Measurements from ENCODE around the gene PLAAT4.

PLAAT4 gene

DNA sequence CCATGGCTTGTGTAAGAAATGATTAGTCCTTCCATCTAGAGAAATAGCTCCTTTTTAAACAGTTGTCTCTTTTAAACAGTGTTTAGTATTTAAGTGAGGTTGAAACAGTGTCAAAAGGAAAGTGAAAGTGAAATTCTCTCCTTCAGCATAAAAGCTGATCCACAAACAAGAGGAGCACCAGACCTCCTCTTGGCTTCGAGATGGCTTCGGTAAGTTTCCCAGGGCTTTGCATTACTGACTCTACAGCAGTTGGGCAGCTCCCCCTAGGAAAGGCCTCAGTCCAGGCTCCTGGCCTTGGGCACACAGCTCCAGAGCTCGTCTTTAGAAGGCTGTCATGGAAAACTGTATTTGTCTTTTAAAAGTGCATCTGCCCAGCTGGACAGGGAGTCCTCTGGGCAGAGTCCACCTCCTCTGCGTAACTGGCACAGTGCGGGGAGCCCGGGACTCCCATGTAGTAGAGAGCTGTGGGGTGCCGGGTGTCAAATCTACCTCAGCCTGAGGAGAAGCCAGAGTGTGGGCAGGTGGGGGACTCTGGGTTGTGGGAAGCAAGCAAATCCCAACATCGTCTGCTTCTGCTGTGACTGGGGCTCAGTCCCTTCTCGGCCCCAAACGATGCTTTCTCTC is at the start of gene PLAAT4:
Gene PLAAT4 (plus strand): TSS at position 140 of the 624 bp plus-strand sequence. CDS start 61 bp downstream, at position 201.
- DNase-seq (ENCODE audit: low spot score) = peak; percentile 28

DNA sequence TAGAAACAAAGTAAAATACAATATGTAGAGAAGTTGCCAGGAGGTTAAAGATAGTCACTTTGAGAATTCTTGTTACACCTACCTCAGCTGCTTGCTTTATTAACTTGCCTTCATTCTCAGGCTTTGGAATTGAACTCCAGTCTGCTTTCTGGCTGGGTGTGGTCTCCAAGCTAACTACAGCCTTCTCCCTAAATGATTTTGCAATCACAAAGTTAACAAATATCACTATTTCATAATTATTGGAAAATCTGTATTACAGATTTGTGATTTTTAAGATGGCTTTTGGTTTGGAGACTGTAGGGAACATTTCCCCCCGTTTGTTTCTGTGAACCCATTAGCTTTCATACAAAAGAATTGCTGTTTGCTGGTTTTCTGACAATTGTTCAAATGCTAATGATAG is 47.8 kb upstream of the PLAAT4 start:
- no peak for DNase-seq (ENCODE audit: low spot score)

DNA sequence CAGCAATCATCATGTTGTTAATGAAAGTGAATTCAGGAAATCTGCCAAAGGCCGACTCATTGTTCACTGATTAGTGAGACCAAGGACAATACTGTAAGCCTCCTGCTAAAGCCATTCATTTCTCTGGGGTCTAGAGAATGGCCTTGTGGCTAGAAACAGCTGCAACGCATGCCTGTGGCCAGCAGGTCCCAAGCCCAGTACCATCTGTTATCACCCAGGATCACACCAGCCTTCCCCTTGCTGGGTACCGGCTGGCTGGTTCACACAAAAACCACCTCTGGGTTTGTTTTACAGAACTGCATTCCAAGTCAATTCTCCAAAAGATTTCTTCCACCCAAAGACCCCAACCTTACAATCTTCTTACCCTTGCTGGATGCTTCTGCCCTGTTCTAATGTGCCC is 46.7 kb upstream of the PLAAT4 start:
- DNase-seq (ENCODE audit: low spot score) = no peak

DNA sequence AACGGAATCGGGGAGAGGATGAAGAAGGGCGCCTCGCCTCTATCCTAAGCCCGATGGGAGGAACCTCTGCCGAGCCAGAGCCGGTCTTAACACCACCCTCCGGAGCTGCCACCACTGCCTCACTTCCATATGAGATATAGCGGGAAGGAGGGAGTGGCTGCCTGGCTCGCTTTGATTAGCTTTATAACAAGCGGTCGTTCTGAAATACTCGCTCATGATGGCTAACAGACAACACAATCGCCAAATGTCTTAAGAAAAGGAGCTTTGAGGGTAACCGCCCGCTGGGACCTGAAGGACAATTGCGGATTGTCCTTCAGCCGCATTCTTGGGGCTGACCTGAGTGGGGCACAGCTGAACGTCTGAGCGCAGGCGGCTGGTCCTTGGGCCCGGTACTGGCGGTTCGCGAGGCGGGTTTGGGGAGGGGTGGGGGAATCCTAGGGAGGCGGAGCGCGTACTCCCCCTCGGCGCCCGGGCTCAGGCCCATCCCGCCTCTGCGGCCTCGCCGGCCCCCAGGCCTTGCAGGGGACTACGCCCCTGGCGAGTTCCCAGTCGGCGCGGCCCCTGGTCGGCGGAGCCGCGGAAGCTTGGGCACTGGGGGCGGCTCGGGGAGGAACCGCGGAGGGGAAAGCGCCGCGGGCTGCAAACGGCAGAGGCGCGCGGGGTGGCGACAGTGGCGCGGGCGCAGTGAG is 45.9 kb upstream of the PLAAT4 start, which contains the start of gene PLAAT5:
Gene PLAAT5 (minus strand): TSS at position 617 of the 689 bp plus-strand sequence. CDS start 133 bp downstream, at position 484.
- DNase-seq (ENCODE audit: low spot score) = no peak

DNA sequence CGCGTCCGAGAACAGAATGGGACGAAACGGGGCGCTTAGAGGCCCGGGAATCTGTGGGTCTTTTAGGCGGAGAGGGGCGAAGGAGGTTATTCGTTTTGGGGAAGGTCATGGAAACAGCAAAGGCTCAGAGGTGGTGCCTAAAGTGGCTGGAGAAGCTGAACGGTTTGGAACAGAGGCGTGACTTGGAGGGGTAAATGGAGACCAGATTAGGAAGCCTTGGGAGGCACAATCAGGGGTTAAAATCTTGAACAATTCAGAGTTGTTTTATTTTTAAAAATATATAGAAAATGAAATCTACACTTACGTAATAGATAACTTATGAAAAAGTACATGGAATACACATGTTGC is 45.4 kb upstream of the PLAAT4 start:
- DNase-seq (ENCODE audit: low spot score) = no peak

GRCh38 chr11:63491636-63492372 is 44.8 kb upstream of the PLAAT4 start:
- DNase-seq (ENCODE audit: low spot score) = no peak

- DNase-seq (ENCODE audit: low spot score) = no peak
These were observed 44.2 kb upstream of the PLAAT4 start for GRCh38 chr11:63492441-63492840.

- no peak for DNase-seq (ENCODE audit: low spot score)
These were observed 43.5 kb upstream of the PLAAT4 start for GRCh38 chr11:63493127-63493526.

GRCh38 chr11:63494975-63495374 is 41.6 kb upstream of the PLAAT4 start:
- DNase-seq (ENCODE audit: low spot score) = no peak

- DNase-seq (ENCODE audit: low spot score) = no peak
These were observed 36.7 kb upstream of the PLAAT4 start for GRCh38 chr11:63499874-63500273.

DNA sequence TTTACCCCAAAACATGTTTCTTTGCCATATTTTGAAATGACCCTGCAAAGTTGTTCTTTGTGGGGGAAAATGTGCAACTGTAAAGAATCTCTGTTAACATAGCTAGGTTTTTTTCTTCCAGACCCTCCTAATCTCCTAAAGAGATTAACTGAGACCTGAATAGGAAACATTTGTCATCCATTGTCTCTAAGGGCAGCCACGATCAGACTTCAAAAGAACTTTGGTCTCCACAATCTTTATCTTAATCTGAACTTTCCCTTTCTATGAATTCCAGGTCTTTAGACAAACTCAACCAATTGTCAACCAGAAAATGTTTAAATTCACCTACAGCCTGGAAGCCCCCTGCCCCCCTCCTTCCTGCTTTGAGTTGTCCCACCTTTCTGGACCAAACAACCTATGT is 35.4 kb upstream of the PLAAT4 start:
- no peak for DNase-seq (ENCODE audit: low spot score)

DNA sequence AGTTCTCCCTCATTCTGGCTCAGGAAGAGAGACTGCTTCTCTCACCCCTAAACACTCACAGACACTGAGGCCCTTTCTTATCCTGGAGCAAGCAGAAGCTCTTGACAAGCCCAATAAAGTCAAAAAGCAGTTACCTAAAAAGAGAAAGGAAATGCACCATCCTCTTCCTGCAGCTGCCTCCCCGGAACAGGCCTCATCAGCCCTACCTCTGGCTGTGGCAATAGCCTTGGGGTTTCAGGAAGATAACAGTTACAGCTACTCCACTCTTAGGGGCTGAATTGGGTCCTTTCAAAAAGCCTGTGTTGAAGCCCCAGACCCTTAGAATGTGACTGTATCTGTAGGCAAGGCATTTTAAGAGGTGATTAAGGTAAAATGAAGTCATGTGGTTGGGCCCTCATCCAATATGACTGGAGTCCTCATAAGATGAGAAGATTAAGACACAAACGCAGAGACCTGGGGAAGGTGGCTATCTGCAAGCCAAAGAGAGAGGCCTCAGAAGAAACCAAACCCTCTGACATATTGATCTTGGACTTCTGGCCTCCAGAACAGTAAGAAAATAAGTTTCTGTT is 34.3 kb upstream of the PLAAT4 start:
- no peak for DNase-seq (ENCODE audit: low spot score)

GRCh38 chr11:63503492-63503891 is 33.1 kb upstream of the PLAAT4 start:
- DNase-seq (ENCODE audit: low spot score) = no peak

GRCh38 chr11:63504054-63504453 is 32.6 kb upstream of the PLAAT4 start:
- DNase-seq (ENCODE audit: low spot score) = no peak

- DNase-seq (ENCODE audit: low spot score) = no peak
These were observed 31.5 kb upstream of the PLAAT4 start for GRCh38 chr11:63504933-63505586.

DNA sequence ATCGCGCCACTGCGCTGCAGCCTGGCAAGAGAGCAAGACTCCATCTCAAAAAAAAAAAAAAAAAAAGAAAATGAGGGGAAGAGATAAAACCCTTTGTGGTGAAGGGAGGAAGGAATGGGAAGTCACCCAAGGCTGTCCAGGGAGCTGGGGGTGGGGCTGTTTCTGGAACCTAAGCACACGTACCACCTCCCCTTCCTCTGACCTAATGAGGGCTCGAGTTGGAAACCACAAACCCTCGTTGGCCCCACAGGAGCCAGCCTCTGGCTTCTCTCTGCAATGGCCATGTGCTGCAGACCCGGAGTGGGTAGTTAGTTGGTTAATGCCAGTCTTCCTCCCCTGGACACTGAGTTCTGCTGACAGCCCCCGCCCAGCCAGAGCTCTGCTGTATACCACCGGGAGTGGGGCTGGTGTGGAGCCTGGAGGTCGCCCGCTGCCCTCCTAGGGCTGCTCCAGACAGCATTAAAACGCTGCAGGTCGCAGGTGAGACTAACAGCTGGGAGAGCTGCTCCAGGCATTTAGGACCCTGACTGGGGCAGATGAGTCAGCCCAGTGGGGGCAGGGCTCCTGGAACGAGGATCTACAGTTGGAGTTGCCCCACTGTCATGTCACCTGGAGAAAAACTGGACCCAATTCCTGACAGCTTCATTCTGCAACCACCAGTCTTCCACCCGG is 30.6 kb upstream of the PLAAT4 start, which contains the start of gene LGALS12:
Gene LGALS12 (plus strand): TSS at position 228 of the 672 bp plus-strand sequence. CDS start 375 bp downstream, at position 603.
- DNase-seq (ENCODE audit: low spot score) = no peak

GRCh38 chr11:63506876-63507275 is 29.7 kb upstream of the PLAAT4 start:
- no peak for DNase-seq (ENCODE audit: low spot score)

- DNase-seq (ENCODE audit: low spot score) = no peak
These were observed 29.1 kb upstream of the PLAAT4 start for GRCh38 chr11:63507511-63507910.

- DNase-seq (ENCODE audit: low spot score) = no peak
These were observed 28.6 kb upstream of the PLAAT4 start for GRCh38 chr11:63508009-63508408.

GRCh38 chr11:63508745-63509144 is 27.9 kb upstream of the PLAAT4 start:
- no peak for DNase-seq (ENCODE audit: low spot score)

GRCh38 chr11:63510360-63511047 is 26.1 kb upstream of the PLAAT4 start:
- DNase-seq (ENCODE audit: low spot score) = no peak
